KG1 (cell line): Measurements from ENCODE around the gene CRYL1.

Experiments used
- DNase-seq: peaks from one replicate; lab custom pipeline; 2025; lab: John Stamatoyannopoulos, UW

The CRYL1 gene

DNA sequence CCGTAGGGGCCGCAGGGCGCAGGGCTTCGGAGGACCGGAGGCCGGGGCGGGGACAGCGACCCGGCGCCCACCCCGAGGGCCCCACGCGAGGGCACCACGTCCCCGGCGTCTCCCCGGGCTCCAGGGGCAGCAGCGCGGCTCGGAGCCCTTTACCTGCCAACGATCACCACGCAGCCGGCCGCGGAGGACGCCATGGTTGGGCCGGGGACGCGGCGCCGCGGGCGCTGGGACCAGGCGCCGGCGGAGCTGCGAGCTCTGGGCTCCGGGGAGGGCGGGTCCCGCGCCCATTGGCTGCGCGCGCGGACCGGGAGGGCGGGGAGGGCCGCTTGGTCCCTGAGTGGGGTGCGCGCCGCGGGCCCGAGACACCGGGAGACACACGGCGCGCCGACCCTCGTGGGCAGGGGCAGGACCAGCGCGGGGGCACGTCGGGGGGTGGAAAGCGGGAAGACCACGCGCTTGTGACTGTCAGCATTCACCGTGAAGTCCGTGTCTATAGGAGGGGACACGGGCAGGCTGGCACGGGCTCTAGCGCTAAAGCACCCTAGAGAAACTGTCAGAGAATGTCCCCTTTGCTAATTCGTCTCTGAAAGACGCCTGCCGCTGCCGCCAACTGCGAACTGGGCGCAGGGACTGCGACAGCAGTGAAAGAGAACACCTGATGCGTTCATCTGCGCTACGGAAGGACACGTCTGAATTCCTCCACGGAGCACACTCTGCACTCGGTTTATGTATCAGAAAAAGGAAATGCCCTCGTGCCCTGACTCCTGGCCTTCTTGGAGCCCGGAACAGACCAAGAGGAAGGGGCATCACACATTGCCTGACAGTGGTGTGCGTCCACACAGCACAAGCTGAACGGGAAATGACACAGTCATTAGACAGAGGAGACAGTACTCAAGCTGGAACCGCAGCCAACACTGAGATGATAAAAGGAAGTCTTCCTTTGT lies at the start of gene CRYL1:
CRYL1 (minus strand) TSS at position 257 of the 944 bp plus-strand sequence; CDS start at position 194, 63 bp downstream.
- peak; percentile 63 for DNase-seq

DNA sequence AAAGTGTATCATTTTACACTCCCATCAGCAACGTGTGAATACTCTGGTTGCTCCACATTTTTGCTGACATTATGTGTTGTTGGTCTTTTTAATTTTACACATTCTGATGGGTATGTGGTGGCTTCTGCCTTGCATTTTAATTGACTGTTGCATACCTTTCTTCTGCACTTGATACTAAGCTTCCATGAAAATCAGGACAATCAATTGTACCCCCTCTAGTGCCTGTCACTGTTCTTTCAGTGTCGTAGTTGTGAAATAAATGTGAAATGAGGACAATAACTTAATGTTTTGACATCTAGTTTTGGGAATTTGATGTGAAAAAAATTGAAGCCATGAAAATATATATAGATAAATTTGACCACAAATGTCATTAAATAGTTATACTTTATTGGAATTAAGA lies 48.0 kb upstream of the CRYL1 start:
- no peak for DNase-seq

GRCh38 chr13:20573186-20573585 lies 47.5 kb upstream of the CRYL1 start:
- DNase-seq: no peak

- DNase-seq: no peak
Measured at GRCh38 chr13:20571676-20572075, 46.0 kb upstream of the CRYL1 start.

GRCh38 chr13:20570517-20570916 lies 44.9 kb upstream of the CRYL1 start:
- no peak for DNase-seq

- no peak for DNase-seq
Measured at GRCh38 chr13:20567881-20568528, 42.3 kb upstream of the CRYL1 start.

GRCh38 chr13:20566898-20567874 lies 41.5 kb upstream of the CRYL1 start, which contains the start of gene IFT88:
TSS of gene IFT88 (plus strand) at chr13:20567157. CDS start at chr13:20574386, 7,229 bp downstream.
- DNase-seq: peak; percentile 85

- no peak for DNase-seq
Measured at GRCh38 chr13:20566468-20566897, 40.8 kb upstream of the CRYL1 start.

DNA sequence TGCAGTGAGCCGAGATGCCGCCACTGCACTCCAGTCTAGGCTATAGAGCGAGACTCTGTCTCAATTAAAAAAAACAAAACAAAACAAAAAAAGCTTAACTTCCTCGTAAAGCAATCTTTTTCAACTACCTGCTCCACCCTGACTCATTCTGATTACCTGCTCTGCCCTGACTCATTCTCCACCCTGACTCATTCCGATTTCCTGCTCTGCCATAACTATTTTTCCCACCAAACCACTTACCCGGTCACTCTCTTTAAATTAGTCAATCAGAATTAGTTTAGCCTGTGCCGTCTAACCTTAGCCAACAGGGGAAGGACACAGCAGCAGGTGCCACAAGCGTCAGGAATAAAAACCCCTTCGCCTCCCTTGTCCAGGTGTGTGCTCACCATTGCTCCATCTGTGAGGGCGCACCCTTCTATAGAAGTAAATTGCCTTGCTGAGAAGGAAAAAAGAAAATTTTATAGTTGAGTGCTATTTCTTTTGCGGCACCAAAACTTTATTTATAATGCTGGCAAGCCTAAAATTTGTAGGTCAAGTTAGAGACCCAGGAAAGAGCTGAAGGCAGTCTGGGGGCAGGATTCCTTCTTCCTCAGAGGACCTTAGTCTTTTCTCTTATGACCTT lies 39.6 kb upstream of the CRYL1 start:
- no peak for DNase-seq

- DNase-seq: no peak
Measured at GRCh38 chr13:20561741-20562140, 36.1 kb upstream of the CRYL1 start.

DNA sequence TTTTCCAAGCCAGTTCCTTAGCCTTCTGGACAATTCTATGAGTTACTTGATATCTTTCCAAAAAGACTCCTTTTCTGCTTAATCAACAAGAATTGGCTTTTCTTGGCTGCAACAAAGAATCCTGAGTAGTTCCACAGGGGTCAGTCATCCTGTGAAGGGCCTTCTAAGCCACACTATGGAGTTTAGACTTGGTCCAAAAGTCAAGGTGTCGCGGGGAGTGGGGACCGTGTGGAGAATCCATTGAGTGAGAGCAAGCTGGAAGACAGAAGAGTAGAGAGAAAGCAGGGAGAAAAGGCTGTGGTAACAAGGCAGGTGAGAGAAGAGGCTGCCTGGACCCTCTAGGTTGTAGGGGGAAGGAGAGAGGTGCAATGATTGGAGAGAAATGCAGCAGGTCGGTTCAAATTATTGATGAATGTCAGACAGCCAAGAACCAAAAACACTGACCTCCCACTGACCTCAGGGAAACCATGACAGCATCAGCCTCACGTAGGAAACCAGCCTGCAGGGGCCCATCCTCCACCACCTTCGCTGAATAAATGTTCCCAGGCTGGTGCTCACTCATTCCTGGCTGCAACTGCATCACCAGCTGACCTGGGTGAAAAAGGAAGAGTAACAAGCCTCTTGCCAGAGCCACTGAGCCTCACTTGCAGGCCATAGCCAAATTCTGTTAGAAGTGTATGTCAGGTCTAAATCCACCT lies 34.2 kb upstream of the CRYL1 start:
- DNase-seq: no peak

DNA sequence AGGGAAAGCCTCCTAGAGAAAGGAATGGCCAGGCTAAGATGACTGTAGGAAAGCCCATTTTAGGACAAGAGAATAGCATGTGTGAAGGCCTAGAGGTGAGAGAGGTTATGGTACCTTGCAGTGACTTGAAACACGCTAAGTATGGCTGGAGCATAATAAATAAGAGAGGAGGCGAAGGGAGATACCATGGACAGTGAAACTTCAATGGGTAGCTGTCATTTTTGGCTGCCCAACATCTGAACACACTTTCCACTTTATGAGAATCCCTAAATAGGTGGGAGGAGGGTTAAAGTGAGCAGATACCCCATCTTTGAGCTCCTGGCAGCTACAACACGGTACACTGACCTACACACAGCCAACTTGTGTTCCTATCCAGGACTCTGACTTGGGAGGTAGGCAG lies 33.3 kb upstream of the CRYL1 start:
- no peak for DNase-seq

- DNase-seq: no peak
Measured at GRCh38 chr13:20553311-20553710, 27.7 kb upstream of the CRYL1 start.

DNA sequence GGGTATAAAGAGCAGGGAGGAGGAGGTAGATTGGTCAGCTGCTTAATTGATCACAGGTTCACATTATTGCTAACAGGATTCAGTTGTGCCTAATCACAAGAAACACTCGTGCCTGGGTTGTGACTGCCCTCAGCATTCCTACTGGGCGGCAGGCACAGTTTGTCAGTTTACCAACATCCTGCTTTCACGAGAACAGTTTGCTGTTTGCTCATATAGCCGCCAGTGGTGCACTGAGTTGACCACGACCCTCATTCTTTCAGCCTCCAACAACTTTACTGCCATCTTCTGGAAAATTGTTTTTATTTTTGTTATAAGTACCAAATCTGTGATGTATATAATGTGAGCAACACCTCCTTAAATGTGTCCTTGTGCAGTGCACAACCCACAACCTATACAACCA lies 25.1 kb upstream of the CRYL1 start:
- no peak for DNase-seq

DNA sequence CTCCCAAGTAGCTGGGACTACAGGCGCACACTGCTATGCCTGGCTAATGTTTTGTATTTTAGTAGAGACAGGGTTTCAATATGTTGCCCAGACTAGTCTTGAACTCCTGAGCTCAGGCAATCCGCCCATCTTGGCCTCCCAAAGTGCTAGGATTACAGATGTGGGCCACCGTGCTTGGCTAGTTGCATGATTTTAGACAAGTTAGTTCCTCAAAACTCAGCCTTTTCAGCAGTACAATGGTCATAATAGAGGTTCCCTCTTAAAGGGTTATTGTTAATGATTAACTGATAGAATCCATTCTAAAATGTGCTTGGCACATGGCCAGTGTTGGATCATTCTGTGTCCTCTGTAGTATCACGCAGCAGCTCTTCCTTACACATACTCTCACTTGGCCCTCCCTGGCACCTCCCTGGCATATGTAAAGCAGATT lies 21.8 kb upstream of the CRYL1 start:
- DNase-seq: no peak

DNA sequence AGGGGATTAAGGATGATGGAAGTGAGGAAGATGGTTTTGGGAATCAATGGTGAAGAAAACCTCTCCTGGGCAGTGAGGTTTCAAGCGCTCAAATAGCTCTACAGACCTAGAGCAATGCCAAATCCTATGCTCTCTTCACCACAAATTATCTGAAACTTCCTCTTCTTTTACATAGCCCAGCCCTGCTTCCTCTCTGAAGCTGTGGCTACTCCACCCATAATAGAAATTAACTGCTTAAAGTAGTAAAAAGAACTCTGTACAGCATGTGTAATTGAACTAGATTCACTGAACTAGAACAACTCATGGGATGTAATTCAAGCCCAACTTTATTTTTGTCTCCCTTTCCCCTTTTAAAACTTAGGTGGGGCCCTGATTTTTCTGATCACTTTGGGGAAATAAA lies 20.9 kb upstream of the CRYL1 start:
- peak; percentile 54 for DNase-seq

DNA sequence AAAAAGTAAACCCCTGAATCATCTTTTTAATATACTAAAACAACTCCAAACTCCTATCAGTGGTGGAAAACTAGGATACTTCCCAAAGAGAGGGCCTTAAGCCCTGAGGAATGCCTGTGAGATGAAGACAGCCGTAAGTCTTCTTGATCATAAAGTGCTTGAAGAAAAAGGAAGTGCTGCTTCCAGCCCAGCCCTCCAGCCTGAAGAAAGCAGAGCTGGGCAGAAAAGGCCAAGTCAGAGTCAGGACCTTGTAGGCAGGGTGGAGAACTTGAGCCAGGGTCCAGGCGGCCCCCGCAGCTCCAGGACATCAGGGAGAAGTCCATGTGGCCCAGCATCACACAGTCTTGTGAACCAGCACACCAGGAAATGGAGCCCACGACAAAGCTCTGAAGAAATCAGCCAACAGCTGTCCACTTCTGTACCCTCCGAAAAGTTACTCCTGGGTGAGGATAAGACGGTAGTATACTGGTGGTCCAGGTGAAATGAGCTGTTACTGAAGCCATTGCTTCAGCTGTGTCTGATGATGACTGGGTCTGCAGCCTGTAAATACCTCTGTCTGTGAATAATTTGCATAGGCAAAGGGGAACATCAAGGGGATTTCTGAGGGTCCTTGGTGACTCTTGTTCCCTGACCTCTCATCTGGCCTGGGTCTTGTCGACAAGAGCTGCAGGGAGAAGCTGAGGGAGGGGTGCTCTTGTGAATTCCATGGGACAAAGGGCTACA lies 18.7 kb upstream of the CRYL1 start:
- DNase-seq: no peak

DNA sequence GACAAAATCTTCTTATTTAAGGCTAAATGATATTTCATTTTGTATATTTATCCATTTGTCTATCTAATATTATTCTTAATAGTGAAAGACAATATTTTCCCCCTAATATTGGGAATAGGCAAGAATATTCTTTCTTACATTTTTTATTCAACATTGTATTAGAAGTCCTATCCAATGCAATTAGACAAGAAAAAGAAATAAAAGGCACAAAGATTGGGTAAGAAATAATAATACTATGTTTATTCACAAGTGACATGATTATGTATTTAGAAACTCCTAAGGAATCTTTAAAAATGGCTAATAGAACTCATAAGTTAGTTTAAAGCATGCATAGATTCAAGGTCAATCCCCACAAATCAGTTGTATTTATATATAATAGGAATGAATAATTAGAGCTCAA lies 11.3 kb upstream of the CRYL1 start:
- DNase-seq: no peak

- DNase-seq: no peak
Measured at GRCh38 chr13:20534038-20534608, 8.5 kb upstream of the CRYL1 start.

DNA sequence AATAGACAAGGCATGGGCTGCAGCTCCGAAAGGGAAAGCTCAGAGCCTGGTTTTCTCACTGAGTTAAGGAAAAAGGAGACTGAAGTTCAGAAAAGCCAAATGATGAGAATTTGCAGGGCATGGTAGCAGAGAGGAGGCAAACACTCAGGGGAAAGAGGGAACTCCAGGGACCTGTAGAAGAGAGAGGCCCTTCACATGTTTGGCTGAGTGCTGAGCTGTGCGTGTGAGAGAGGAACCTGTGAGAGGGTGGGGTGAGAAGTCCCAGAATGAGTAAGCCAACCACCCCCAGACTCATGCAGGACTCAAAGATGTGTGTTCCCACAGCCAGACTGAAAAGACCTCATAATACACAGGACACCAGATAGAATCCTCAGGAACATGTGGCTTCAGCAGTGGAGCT lies 2.8 kb upstream of the CRYL1 start:
- DNase-seq: no peak
